Endothelial cell (in vitro differentiated cells): ENCODE data around the gene KDM5A. TPM values are rescaled to one million over a fixed set of nuclear protein-coding genes. Genes with fewer than 3 reads are reported as not detected.

Experiments used
- DNase-seq: peaks from one replicate; pipeline ENCODE4 v3.0.0; 2021; ENCODE audit warnings: low spot score
- H3K27ac Mint-ChIP-seq: one replicate; pipeline ENCODE4 v1.8.0; 2021; ENCODE audit warnings: mixed read lengths, inconsistent platforms; ENCODE audit not compliant: unreplicated experiment
- H3K27me3 Mint-ChIP-seq: one replicate; pipeline ENCODE4 v1.8.0; 2021; ENCODE audit warnings: mild to moderate bottlenecking, moderate library complexity, mixed read lengths, inconsistent platforms; ENCODE audit not compliant: unreplicated experiment
- H3K36me3 Mint-ChIP-seq: one replicate; pipeline ENCODE4 v1.8.0; 2021; ENCODE audit warnings: mild to moderate bottlenecking, low read depth, mixed read lengths, inconsistent platforms; ENCODE audit not compliant: unreplicated experiment
- H3K4me1 Mint-ChIP-seq: one replicate; pipeline ENCODE4 v1.8.0; 2021; ENCODE audit warnings: mild to moderate bottlenecking, mixed read lengths, inconsistent platforms; ENCODE audit not compliant: unreplicated experiment
- H3K4me3 Mint-ChIP-seq: one replicate; pipeline ENCODE4 v1.8.0; 2021; ENCODE audit warnings: mild to moderate bottlenecking, mixed read lengths, inconsistent platforms; ENCODE audit not compliant: unreplicated experiment
- H3K9me3 Mint-ChIP-seq: one replicate; pipeline ENCODE4 v1.8.0; 2021; ENCODE audit warnings: mixed read lengths, inconsistent platforms; ENCODE audit not compliant: unreplicated experiment
- total RNA-seq: library from RNA; stranded (reverse); fragmentation: NEBNext Ultra II Directional; extraction: Animal tissue kit (Norgen Biotek cat#: 25700); gene quantifications from one replicate; pipeline ENCODE4 v1.2.1, GENCODE V29; 2021; ENCODE audit not compliant: unreplicated experiment
- TF ChIP-seq, protein P1 (sequence below): fragments of 200-600 bp; sonication (generic); IDR thresholded peaks from one replicate; pipeline ENCODE4 v1.5.0; 2021; ENCODE audit warnings: antibody characterized with exemption; ENCODE audit not compliant: unreplicated experiment

The KDM5A gene
- total RNA-seq, 1 donor from 2014 or later = 86.3 TPM

DNA sequence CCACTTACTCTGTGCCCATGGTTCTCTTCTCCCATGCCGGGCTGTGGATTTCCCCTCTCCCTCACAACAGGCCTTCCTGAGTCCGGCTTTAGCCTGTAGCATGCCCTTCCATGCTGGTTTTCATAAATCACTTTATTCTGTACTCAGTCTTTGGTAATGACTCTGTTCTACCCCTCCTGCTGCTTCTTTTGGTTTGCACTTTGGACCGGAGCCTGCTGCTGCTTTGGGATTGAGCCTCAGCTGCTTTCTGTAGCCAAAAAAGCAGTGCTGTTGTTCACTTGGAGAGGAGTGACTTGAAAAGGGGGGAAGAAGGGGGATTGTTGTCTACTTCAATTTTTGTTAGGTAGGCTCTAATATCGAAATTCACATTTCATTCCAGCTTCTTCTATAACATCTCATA, 118.0 kb downstream of the KDM5A start:
- Mint-ChIP-seq H3K36me3 (no peaks in the 10 kb centered on the region), H3K4me1 (peaks cover 2% of the 10 kb centered on the region), H3K4me3 (no peak overlapping the region), H3K27me3 (no peaks in the 10 kb centered on the region), H3K9me3 (no peaks in the 10 kb centered on the region), H3K27ac (no peak overlapping the region)
- TF ChIP-seq, protein P1, sequence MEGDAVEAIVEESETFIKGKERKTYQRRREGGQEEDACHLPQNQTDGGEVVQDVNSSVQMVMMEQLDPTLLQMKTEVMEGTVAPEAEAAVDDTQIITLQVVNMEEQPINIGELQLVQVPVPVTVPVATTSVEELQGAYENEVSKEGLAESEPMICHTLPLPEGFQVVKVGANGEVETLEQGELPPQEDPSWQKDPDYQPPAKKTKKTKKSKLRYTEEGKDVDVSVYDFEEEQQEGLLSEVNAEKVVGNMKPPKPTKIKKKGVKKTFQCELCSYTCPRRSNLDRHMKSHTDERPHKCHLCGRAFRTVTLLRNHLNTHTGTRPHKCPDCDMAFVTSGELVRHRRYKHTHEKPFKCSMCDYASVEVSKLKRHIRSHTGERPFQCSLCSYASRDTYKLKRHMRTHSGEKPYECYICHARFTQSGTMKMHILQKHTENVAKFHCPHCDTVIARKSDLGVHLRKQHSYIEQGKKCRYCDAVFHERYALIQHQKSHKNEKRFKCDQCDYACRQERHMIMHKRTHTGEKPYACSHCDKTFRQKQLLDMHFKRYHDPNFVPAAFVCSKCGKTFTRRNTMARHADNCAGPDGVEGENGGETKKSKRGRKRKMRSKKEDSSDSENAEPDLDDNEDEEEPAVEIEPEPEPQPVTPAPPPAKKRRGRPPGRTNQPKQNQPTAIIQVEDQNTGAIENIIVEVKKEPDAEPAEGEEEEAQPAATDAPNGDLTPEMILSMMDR = no peak
- no peak for DNase-seq

DNA sequence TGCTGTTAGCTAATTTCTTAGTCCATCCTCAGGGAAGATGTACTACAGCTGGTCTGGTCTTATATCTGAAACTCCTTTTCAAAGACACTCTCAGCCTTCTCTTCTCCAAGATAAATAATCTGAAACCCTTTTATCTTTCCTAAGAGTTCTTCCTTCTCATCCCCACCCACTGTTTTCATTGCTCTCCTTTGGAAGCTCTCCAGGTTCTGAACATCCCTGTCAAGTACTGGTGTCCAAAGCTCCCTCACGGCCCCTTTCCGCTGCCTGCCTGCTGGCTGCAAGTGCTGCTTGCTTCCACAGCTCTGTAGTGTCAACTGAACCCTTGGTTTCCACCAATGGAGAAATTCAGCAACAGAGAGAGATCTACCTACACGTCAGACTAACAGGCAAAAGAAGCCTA, 119.9 kb downstream of the KDM5A start:
- H3K9me3 Mint-ChIP-seq = no peaks in the 10 kb centered on the region
- no peaks in the 10 kb centered on the region for H3K36me3 Mint-ChIP-seq
- TF ChIP-seq, protein P1 = no peak
- DNase-seq = no peak
- peaks cover 2% of the 10 kb centered on the region for H3K4me1 Mint-ChIP-seq
- no peak overlapping the region for H3K4me3 Mint-ChIP-seq
- H3K27ac Mint-ChIP-seq = no peak overlapping the region
- H3K27me3 Mint-ChIP-seq = no peaks in the 10 kb centered on the region

DNA sequence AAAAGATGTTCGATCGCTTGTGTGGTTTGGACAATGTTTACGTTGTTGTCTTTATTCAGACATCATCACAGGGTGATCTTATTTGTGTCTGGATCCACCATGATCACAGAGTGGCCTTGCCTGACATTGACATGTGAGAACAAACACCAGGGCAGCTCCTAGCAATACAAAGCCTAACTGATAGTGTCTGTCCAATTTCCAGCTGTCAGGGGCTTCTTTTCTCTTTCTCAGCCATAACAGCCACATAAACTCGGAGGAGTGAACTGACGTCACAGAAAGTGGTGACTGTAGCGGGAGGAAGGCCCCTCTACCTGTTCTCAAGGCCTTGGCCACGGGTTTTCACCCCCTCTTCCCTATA, 120.7 kb downstream of the KDM5A start:
- no peaks in the 10 kb centered on the region for H3K27me3 Mint-ChIP-seq
- H3K36me3 Mint-ChIP-seq = no peaks in the 10 kb centered on the region
- no peaks in the 10 kb centered on the region for H3K9me3 Mint-ChIP-seq
- TF ChIP-seq, protein P1 = no peak
- H3K4me3 Mint-ChIP-seq = no peak overlapping the region
- H3K27ac Mint-ChIP-seq = no peak overlapping the region
- no peak for DNase-seq
- peaks cover 2% of the 10 kb centered on the region for H3K4me1 Mint-ChIP-seq

DNA sequence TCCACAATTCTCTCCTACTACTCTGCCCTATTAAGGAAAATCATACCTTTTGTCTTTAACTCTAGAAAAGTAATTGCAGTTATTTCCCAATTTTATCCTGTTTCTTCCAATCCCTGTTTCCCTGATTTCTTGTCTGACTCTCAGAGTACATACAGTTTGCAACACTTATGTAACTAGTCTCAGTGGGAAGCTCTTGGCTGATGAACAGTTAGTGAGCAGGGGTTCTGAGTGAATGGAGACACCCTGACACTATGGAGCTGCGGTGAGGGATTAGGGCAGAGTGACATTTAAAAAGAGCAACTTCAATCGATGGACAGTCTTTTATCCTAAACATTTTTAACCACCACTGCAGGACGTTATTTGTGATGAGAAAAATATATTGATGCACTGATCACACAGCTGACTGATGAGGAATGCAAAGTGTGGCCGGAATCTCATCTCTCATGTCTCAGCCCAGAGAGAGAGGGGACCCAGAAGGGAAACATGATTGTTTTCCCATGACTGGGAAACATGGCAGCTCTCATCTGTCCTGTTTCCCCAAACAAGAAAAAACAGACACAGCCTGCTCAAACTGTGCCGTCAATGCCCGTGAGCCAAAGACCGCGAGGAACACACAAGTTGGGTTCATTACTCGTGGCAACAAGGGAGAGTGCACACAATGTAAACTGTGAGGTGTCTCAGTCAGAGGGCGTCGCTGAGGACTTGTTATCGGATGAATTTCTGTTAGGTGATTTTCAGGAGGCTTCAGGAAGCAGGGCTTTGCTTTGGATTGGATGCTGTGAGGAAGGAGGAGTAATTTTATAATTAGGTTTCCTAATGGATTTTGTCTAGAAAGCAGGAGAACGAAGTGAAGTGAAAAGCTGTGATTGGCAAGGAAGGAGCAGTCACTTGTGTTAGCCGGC, 121.3 kb downstream of the KDM5A start:
- H3K27ac Mint-ChIP-seq = no peak overlapping the region

DNA sequence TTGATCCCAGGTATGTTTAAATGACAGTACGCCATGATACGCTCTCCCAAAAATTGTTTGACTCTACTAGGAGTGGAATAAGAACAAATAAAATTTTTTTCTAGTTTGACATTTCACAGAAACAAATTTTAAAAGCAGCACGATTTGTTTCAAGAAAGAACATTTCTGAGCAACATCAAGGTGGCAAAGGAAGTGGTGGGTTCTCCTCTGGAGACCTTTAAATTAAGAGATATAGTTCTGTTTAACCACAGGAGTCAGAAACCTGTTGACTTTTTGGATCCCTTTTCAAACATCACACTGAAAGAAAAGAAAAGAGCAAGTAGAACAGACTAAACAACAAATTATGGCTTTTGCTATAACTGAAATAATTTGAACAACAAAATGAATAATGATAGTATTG, 124.0 kb downstream of the KDM5A start:
- Mint-ChIP-seq H3K4me3 (no peak overlapping the region), H3K27ac (no peak overlapping the region), H3K27me3 (peaks cover 1% of the 10 kb centered on the region), H3K9me3 (no peaks in the 10 kb centered on the region), H3K36me3 (no peaks in the 10 kb centered on the region), H3K4me1 (peaks cover 2% of the 10 kb centered on the region)
- TF ChIP-seq, protein P1 = no peak
- DNase-seq = no peak

More for the DNA sequence above, 121.3 kb downstream of the KDM5A start:
- TF ChIP-seq, protein P1 = no peak
- Mint-ChIP-seq H3K4me3 (no peak overlapping the region), H3K4me1 (peaks cover 2% of the 10 kb centered on the region), H3K36me3 (no peaks in the 10 kb centered on the region), H3K27me3 (no peaks in the 10 kb centered on the region), H3K9me3 (no peaks in the 10 kb centered on the region)
- no peak for DNase-seq
